Measurements from ENCODE around the gene TAF1A.

GRCh38 chr1:222539951-222540597, 49.7 kb downstream of the TAF1A start:
- no peak for TF ChIP-seq CTCF (IDR thresholded peaks at IDR 0.05)
- no peak for TF ChIP-seq EP300 (IDR thresholded peaks at IDR 0.05)

Data from gastroesophageal sphincter (tissue), 3 donors.